Activated naive CD8-positive, alpha-beta T cell treated with anti-CD3 and anti-CD28 coated beads, Interleukin-2, amount 10 ng/mL, durations not matched to agents 7 days and 5 days (primary cell): Measurements from ENCODE around the gene NPIPB13. TPM values are rescaled to one million over a fixed set of nuclear protein-coding genes. Genes with fewer than 3 reads are reported as not detected.

Source experiments
- total RNA-seq, 2 experiments: library from RNA; stranded (reverse); gene quantifications; one replicate each; pipeline ENCODE4 v1.2.3, GENCODE V29; 2021

The NPIPB13 gene
- total RNA-seq, 2 experiments from 2014 or later, result 19.0 to 30.7 TPM

Other genes with a start within 250 kb of the NPIPB13 start
- gene DOC2A, start 237.5 kb downstream of the NPIPB13 start, total RNA-seq, result not detected
- gene C16orf92, start 225.3 kb downstream of the NPIPB13 start, total RNA-seq, result not detected
- gene TLCD3B, start 217.2 kb downstream of the NPIPB13 start, total RNA-seq, result 1 to 10 TPM; 3.9 to 5.5 TPM
- 1,000 to 10,000 TPM; 1,486 to 1,632 TPM for gene ALDOA, start 182.7 kb downstream of the NPIPB13 start, total RNA-seq
- gene PPP4C, start 172.5 kb downstream of the NPIPB13 start, total RNA-seq, result 100 to 1,000 TPM; 123 to 133 TPM
- gene TBX6, start 156.6 kb downstream of the NPIPB13 start, total RNA-seq, result 1 to 10 TPM; 2.4 to 3.0 TPM
- 100 to 1,000 TPM; 135 to 139 TPM for gene YPEL3, start 152.3 kb downstream of the NPIPB13 start, total RNA-seq
- gene GDPD3, start 134.9 kb downstream of the NPIPB13 start, total RNA-seq, result 10 to 100 TPM; 14.3 to 18.6 TPM
- gene MAPK3, start 125.3 kb downstream of the NPIPB13 start, total RNA-seq, result 10 to 100 TPM; 77.6 to 81.4 TPM
- 1,000 to 10,000 TPM; 1,426 to 1,488 TPM for gene CORO1A, start 64.9 kb downstream of the NPIPB13 start, total RNA-seq
- 100 to 1,000 TPM; 122 to 145 TPM for gene BOLA2B, start 54.8 kb downstream of the NPIPB13 start, total RNA-seq
- 100 to 1,000 TPM in 1 of 2 experiments, 10 to 100 TPM in 1; 59.7 to 121 TPM for gene SLX1A, start 54.6 kb downstream of the NPIPB13 start, total RNA-seq
- gene SULT1A3, start 49.2 kb downstream of the NPIPB13 start, total RNA-seq, result 10 to 100 TPM; 31.8 to 32.3 TPM
- gene CD2BP2, start 106.8 kb upstream of the NPIPB13 start, total RNA-seq, result 10 to 100 TPM; 71.3 to 72.5 TPM
- gene TBC1D10B, start 122.0 kb upstream of the NPIPB13 start, total RNA-seq, result 10 to 100 TPM; 63.6 to 69.8 TPM
- gene MYL11, start 126.3 kb upstream of the NPIPB13 start, total RNA-seq, result 1 to 10 TPM in 1 of 2 experiments, not detected in 1; 1.7 TPM
- 100 to 1,000 TPM; 293 to 318 TPM for gene SEPTIN1, start 134.1 kb upstream of the NPIPB13 start, total RNA-seq
- 10 to 100 TPM; 14.4 to 15.5 TPM for gene ZNF48, start 146.9 kb upstream of the NPIPB13 start, total RNA-seq
- 1 to 10 TPM; 4.8 to 5.6 TPM for gene ZNF771, start 159.1 kb upstream of the NPIPB13 start, total RNA-seq
- 10 to 100 TPM; 52.2 to 52.8 TPM for gene DCTPP1, start 181.6 kb upstream of the NPIPB13 start, total RNA-seq
- gene SEPHS2, start 197.4 kb upstream of the NPIPB13 start, total RNA-seq, result 10 to 100 TPM; 59.4 to 59.8 TPM
- 100 to 1,000 TPM; 662 to 664 TPM for gene ITGAL, start 224.3 kb upstream of the NPIPB13 start, total RNA-seq